GM12864 (cell line): ENCODE data around the gene CDC37.

Experiments
- DNase-seq: peaks from one replicate; pipeline ENCODE4 v3.0.0-alpha.2; 2011; ENCODE audit warnings: low read depth
- H3K4me3 ChIP-seq: 2 replicates; pipeline ENCODE4 v1.5.1; 2011; ENCODE audit warnings: mild to moderate bottlenecking, low read depth, low read length, control low read depth
- CTCF ChIP-seq: IDR thresholded peaks from 2 replicates; pipeline ENCODE4 v1.5.1; 2011; ENCODE audit warnings: low read depth, mild to moderate bottlenecking, moderate library complexity, low read length, control low read depth, inconsistent platforms; ENCODE audit errors: missing control alignments

CDC37 gene

GRCh38 chr19:10433131-10433536, 29.8 kb upstream of the CDC37 start:
- DNase-seq: no peak
- H3K4me3 ChIP-seq: no peak overlapping the region
- TF ChIP-seq CTCF: no peak

- TF ChIP-seq CTCF: no peak
- peak overlapping the region; percentile 47 for H3K4me3 ChIP-seq
- DNase-seq: no peak
Observed at GRCh38 chr19:10432736-10433130, 29.4 kb upstream of the CDC37 start.

GRCh38 chr19:10431943-10432735, 28.8 kb upstream of the CDC37 start:
- no peak for TF ChIP-seq CTCF
- DNase-seq: no peak
- peak overlapping the region; percentile 47 for H3K4me3 ChIP-seq

GRCh38 chr19:10431254-10431942, 28.1 kb upstream of the CDC37 start:
- DNase-seq: no peak
- peak; percentile 10 for TF ChIP-seq CTCF
- H3K4me3 ChIP-seq: peak overlapping the region; percentile 47

GRCh38 chr19:10430505-10431253, 27.3 kb upstream of the CDC37 start:
- TF ChIP-seq CTCF: no peak
- H3K4me3 ChIP-seq: peak overlapping the region; percentile 47
- no peak for DNase-seq

GRCh38 chr19:10428996-10429381, 25.6 kb upstream of the CDC37 start:
- DNase-seq: no peak
- no peak overlapping the region for H3K4me3 ChIP-seq
- no peak for TF ChIP-seq CTCF
